ENCODE measurements around the gene ADD2.

ADD2 gene

GRCh38 chr2:70710038-70710690 is 57.8 kb downstream of the ADD2 start:
- ATAC-seq, result no peak
- TF ChIP-seq GLIS3 (CRISPR knock-in tag; IDR thresholded peaks at IDR 0.05) (no peak), TSHZ2 (CRISPR knock-in tag; IDR thresholded peaks at IDR 0.05) (no peak), ZFP3 (CRISPR knock-in tag; IDR thresholded peaks at IDR 0.05) (no peak), ZNF8 (CRISPR knock-in tag; IDR thresholded peaks at IDR 0.05) (no peak), ZNF565 (CRISPR knock-in tag; conservative IDR thresholded peaks at IDR 0.05; ENCODE audit: low read depth) (no peak), POU6F1 (CRISPR knock-in tag; IDR thresholded peaks at IDR 0.05; ENCODE audit: borderline replicate concordance, low read depth) (no peak), CSDC2 (CRISPR knock-in tag; IDR thresholded peaks at IDR 0.05) (no peak), TCF4 (CRISPR knock-in tag; IDR thresholded peaks at IDR 0.05; ENCODE audit: borderline replicate concordance) (no peak), RARB (CRISPR knock-in tag; IDR thresholded peaks at IDR 0.05) (no peak), ZNF70 (CRISPR knock-in tag; IDR thresholded peaks at IDR 0.05) (no peak)

GRCh38 chr2:70709275-70710037 is 58.5 kb downstream of the ADD2 start:
- TF ChIP-seq GLIS3 (CRISPR knock-in tag; IDR thresholded peaks at IDR 0.05) (no peak), CSRNP3 (CRISPR knock-in tag; IDR thresholded peaks at IDR 0.05) (no peak), PATZ1 (CRISPR knock-in tag; IDR thresholded peaks at IDR 0.05; ENCODE audit: borderline replicate concordance) (no peak), ZFP30 (CRISPR knock-in tag; IDR thresholded peaks at IDR 0.05) (no peak), TOX (CRISPR knock-in tag; IDR thresholded peaks at IDR 0.05; ENCODE audit: borderline replicate concordance) (no peak), ESRRG (CRISPR knock-in tag; IDR thresholded peaks at IDR 0.05) (no peak), ARNTL (CRISPR knock-in tag; IDR thresholded peaks at IDR 0.05; ENCODE audit: borderline replicate concordance, low read depth) (no peak), CREB5 (CRISPR knock-in tag; IDR thresholded peaks at IDR 0.05; ENCODE audit: low read depth) (no peak), OSR1 (CRISPR knock-in tag; IDR thresholded peaks at IDR 0.05) (no peak), PPARA (CRISPR knock-in tag; IDR thresholded peaks at IDR 0.05; ENCODE audit: borderline replicate concordance) (no peak), ISL1 (CRISPR knock-in tag; IDR thresholded peaks at IDR 0.05) (no peak)
- no peak for ATAC-seq

Measured in SK-N-SH treated with all-trans-retinoic acid at 6 μM for 48 hours (cell line).